CD4-positive, alpha-beta T cell (primary cell): ENCODE results near the gene TTLL10. TPM values are rescaled to one million over a fixed set of nuclear protein-coding genes. Genes with fewer than 3 reads are reported as not detected.

Source experiments
- ATAC-seq: fragments of 200-7000 bp; cut with Tn5 transposase; one replicate; pipeline ENCODE4 v1.10.0; 2022; ENCODE audit warnings: mild to moderate bottlenecking; ENCODE audit not compliant: poor library complexity
- CTCF ChIA-PET: fragments of 350-600 bp; sonication (Branson Sonifier 250); formaldehyde crosslinking; loops from one replicate; lab custom pipeline; 2021; ENCODE audit warnings: antibody characterized with exemption, inconsistent platforms; lab: Charles Lee
- POLR2A ChIA-PET: fragments of 350-600 bp; sonication (Branson Sonifier 250); formaldehyde crosslinking; loops from one replicate; lab custom pipeline; 2021; ENCODE audit warnings: antibody characterized with exemption, inconsistent platforms; lab: Charles Lee
- DNase-seq, 14 experiments: peaks; one replicate each; pipeline ENCODE4 v3.0.0-alpha.2; 2013 to 2020; ENCODE audit warnings: mixed read lengths in 2 of 14
- H3K27ac ChIP-seq, 2 donors: one replicate each; pipeline versions ENCODE4 v1.5.1 to v1.7.0; 2013; ENCODE audit warnings: low read length in 2 of 2, low read depth in 1 of 2, mild to moderate bottlenecking in 1 of 2
- H3K27me3 ChIP-seq, 2 experiments: 1 replicate in 1 of 2; 2 replicates in 1 of 2; pipeline versions ENCODE4 v1.6.1 to v1.7.0; 2013; ENCODE audit warnings: low read length in 2 of 2, control low read depth in 1 of 2, mild to moderate bottlenecking in 1 of 2, moderate library complexity in 1 of 2; ENCODE audit not compliant: insufficient read depth in 2 of 2, control insufficient read depth in 1 of 2
- H3K36me3 ChIP-seq: one replicate; pipeline ENCODE4 v1.6.1; 2013; ENCODE audit warnings: low read length, control low read depth; ENCODE audit not compliant: insufficient read depth
- H3K4me1 ChIP-seq: one replicate; pipeline ENCODE4 v1.6.1; 2013; ENCODE audit warnings: low read length, control low read depth; ENCODE audit not compliant: insufficient read depth
- H3K4me3 ChIP-seq: one replicate; pipeline ENCODE4 v1.5.1; 2013; ENCODE audit warnings: mild to moderate bottlenecking, low read length, moderate library complexity
- H3K9me3 ChIP-seq, 2 experiments: 1 replicate in 1 of 2; 2 replicates in 1 of 2; pipeline versions ENCODE4 v1.6.1 to v1.7.0; 2013; ENCODE audit warnings: low read length in 2 of 2, mild to moderate bottlenecking in 2 of 2, control low read depth in 1 of 2, moderate library complexity in 1 of 2; ENCODE audit not compliant: control insufficient read depth in 1 of 2, insufficient read depth in 1 of 2
- H3K27ac Mint-ChIP-seq: one replicate; pipeline ENCODE4 v1.8.0; 2020; ENCODE audit warnings: mixed read lengths
- H3K27me3 Mint-ChIP-seq: one replicate; pipeline ENCODE4 v1.8.0; 2021; ENCODE audit warnings: mixed read lengths
- H3K36me3 Mint-ChIP-seq: one replicate; pipeline ENCODE4 v1.8.0; 2021; ENCODE audit warnings: low read depth, mixed read lengths
- H3K4me1 Mint-ChIP-seq: one replicate; pipeline ENCODE4 v1.8.0; 2021; ENCODE audit warnings: low read depth, mixed read lengths
- H3K4me3 Mint-ChIP-seq: one replicate; pipeline ENCODE4 v1.8.0; 2020; ENCODE audit warnings: mild to moderate bottlenecking, mixed read lengths
- H3K9me3 Mint-ChIP-seq: one replicate; pipeline ENCODE4 v1.8.0; 2020; ENCODE audit warnings: mixed read lengths
- intact Hi-C, 2 experiments: fragments of 100-400 bp; cut with DNase I in 1 of 2; cut with micrococcal nuclease in 1 of 2; formaldehyde crosslinking; loops; one replicate each; pipeline versions ENCODE4 v1.15.1 to v1.9.0; 2023 to 2025; cut with DNase I, micrococcal nuclease
- total RNA-seq, 174 experiments: library from RNA in 2 of 174; stranded (reverse) in 2 of 174; gene quantifications; one replicate each; pipeline ENCODE4 v1.2.3 and lab custom pipeline; 2021 to 2026
- TF ChIP-seq, protein P1 (sequence below): fragments of 200-600 bp; IDR thresholded peaks from one replicate; pipeline ENCODE4 v1.8.0; 2022; ENCODE audit warnings: antibody characterized with exemption, mild to moderate bottlenecking

Gene TTLL10
- total RNA-seq, 2 experiments from 2014 or later = 0.11 to 0.59 TPM

GRCh38 chr1:1232208-1232795 is 58.6 kb downstream of the TTLL10 start, which contains the start of gene B3GALT6:
TSS of gene B3GALT6 (plus strand) at chr1:1232237. CDS start at chr1:1232279, 42 bp downstream.
- Histone ChIP-seq H3K27ac (peak within 1 kb of the TSS; percentile 44 to 87), H3K36me3 (peaks cover 30% of the 10 kb centered on the region), H3K4me3 (peak within 1 kb of the TSS; percentile 88), H3K27me3 (no peaks in the 10 kb centered on the region), H3K4me1 (peaks cover 60% of the 10 kb centered on the region), H3K9me3 (no peaks in the 10 kb centered on the region)
- H3K9me3 Mint-ChIP-seq = no peaks in the 10 kb centered on the region
- H3K27ac Mint-ChIP-seq = peak within 1 kb of the TSS; percentile 90
- H3K4me1 Mint-ChIP-seq = peaks cover 23% of the 10 kb centered on the region
- ATAC-seq = no peak
- peak within 1 kb of the TSS; percentile 96 for H3K4me3 Mint-ChIP-seq
- no peak for DNase-seq
- intact Hi-C loops = loop anchor here in 1 of 2 experiments (1.0 kb wide), 2 partner anchors 116 to 175 kb away; partner anchors contain the start of genes C1orf159 and MRPL20
- ChIA-PET POLR2A (interaction anchor here (0.6 to 2.5 kb wide), 3 partner anchors 25 to 266 kb away, joined by 3 to 9 read pairs (median 7); partner anchors contain the start of genes PLEKHN1 and TTLL10), CTCF (interaction anchor here (2.3 kb wide), 1 partner anchor 110 kb away, joined by 8 read pairs; no protein-coding TSS in a partner anchor)
- H3K27me3 Mint-ChIP-seq = no peaks in the 10 kb centered on the region
- TF ChIP-seq, protein P1, sequence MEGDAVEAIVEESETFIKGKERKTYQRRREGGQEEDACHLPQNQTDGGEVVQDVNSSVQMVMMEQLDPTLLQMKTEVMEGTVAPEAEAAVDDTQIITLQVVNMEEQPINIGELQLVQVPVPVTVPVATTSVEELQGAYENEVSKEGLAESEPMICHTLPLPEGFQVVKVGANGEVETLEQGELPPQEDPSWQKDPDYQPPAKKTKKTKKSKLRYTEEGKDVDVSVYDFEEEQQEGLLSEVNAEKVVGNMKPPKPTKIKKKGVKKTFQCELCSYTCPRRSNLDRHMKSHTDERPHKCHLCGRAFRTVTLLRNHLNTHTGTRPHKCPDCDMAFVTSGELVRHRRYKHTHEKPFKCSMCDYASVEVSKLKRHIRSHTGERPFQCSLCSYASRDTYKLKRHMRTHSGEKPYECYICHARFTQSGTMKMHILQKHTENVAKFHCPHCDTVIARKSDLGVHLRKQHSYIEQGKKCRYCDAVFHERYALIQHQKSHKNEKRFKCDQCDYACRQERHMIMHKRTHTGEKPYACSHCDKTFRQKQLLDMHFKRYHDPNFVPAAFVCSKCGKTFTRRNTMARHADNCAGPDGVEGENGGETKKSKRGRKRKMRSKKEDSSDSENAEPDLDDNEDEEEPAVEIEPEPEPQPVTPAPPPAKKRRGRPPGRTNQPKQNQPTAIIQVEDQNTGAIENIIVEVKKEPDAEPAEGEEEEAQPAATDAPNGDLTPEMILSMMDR = no peak
- H3K36me3 Mint-ChIP-seq = peaks cover 35% of the 10 kb centered on the region

DNA sequence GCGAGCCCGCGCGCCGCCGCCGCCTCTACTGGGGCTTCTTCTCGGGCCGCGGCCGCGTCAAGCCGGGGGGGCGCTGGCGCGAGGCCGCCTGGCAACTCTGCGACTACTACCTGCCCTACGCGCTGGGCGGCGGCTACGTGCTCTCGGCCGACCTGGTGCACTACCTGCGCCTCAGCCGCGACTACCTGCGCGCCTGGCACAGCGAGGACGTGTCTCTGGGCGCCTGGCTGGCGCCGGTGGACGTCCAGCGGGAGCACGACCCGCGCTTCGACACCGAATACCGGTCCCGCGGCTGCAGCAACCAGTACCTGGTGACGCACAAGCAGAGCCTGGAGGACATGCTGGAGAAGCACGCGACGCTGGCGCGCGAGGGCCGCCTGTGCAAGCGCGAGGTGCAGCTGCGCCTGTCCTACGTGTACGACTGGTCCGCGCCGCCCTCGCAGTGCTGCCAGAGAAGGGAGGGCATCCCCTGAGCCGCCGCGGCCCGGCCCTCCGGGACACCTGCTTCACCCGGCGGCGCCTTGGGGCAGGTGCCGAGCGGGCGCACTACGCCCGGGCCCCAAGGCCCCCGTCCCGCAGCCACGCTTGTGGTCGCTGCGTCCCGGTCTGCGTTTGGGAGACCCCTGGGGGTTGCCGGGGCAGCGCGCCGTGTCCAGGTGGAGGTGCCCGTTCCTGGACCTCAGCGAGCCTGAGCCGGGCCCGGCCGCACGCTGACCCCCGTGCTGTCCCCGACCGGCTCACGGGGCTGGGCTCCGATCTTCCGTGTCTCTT is 59.3 kb downstream of the TTLL10 start:
- Mint-ChIP-seq H3K36me3 (peaks cover 31% of the 10 kb centered on the region), H3K4me3 (peak overlapping the region; percentile 84), H3K27ac (peak overlapping the region; percentile 77), H3K27me3 (no peaks in the 10 kb centered on the region), H3K9me3 (no peaks in the 10 kb centered on the region), H3K4me1 (peaks cover 23% of the 10 kb centered on the region)
- Histone ChIP-seq H3K9me3 (peaks cover 0 to 3% of the 10 kb centered on the region in 2 experiments), H3K27ac (no peak overlapping the region), H3K36me3 (peaks cover 23% of the 10 kb centered on the region), H3K4me1 (peaks cover 55% of the 10 kb centered on the region), H3K4me3 (peak overlapping the region; percentile 22), H3K27me3 (no peaks in the 10 kb centered on the region)
- TF ChIP-seq, protein P1 = no peak
- ChIA-PET POLR2A (interaction anchor here (2.5 kb wide), 1 partner anchor 25 kb away, joined by 9 read pairs; no protein-coding TSS in a partner anchor), CTCF (no interaction called here)
- ATAC-seq = no peak
- DNase-seq = peak in 1 of 14 experiments; percentile 58
- intact Hi-C loops = loop anchor here in 1 of 2 experiments (1.0 kb wide), 2 partner anchors 117 to 174 kb away; partner anchors contain the start of genes C1orf159 and MRPL20

DNA sequence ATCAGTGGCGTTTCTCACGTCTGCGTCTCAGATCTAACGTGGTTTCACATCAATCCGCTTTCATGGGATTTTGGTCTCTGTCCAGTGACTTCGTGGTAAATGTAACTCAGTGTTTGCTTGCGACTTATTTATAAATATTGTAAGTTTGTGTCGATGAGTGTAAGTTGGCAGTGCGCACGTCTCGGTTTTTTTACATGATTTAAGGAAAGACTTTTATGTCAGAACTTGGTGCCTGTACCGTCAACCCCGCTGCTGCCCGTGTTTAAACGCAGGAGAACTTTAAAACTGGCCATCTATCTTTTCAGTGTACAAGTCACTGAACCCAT is 59.9 kb downstream of the TTLL10 start:
- Histone ChIP-seq H3K27me3 (no peaks in the 10 kb centered on the region), H3K4me1 (peaks cover 49% of the 10 kb centered on the region), H3K4me3 (no peak overlapping the region), H3K27ac (no peak overlapping the region), H3K9me3 (peaks cover 0 to 6% of the 10 kb centered on the region in 2 experiments), H3K36me3 (peaks cover 18% of the 10 kb centered on the region)
- Mint-ChIP-seq H3K9me3 (no peaks in the 10 kb centered on the region), H3K4me1 (peaks cover 23% of the 10 kb centered on the region), H3K27ac (peak overlapping the region; percentile 77), H3K4me3 (peak overlapping the region; percentile 84), H3K27me3 (no peaks in the 10 kb centered on the region), H3K36me3 (peaks cover 29% of the 10 kb centered on the region)
- POLR2A ChIA-PET = no interaction called here
- TF ChIP-seq, protein P1 = no peak
- ATAC-seq (no peak), DNase-seq (no peak)
- intact Hi-C loops = no loop called here
- CTCF ChIA-PET = no interaction called here
